Neural progenitor cell (in vitro differentiated cells): ENCODE measurements around the gene MTG2.

ENCODE experiments used
- EZH2 ChIP-seq: fragments of 200-600 bp; sonication (generic); IDR thresholded peaks from 2 replicates; pipeline ENCODE4 v1.6.1; 2017; ENCODE audit warnings: antibody characterized with exemption, mild to moderate bottlenecking, moderate library complexity
- EZH2phosphoT487 ChIP-seq: fragments of 200-600 bp; sonication (generic); IDR thresholded peaks from 2 replicates; pipeline ENCODE4 v1.6.1; 2017; ENCODE audit warnings: antibody characterized with exemption
- TF ChIP-seq, protein P1 (sequence below): fragments of 200-600 bp; sonication (generic); IDR thresholded peaks from 2 replicates; pipeline ENCODE4 v1.5.1; 2017; ENCODE audit warnings: antibody characterized with exemption, mild to moderate bottlenecking

DNA sequence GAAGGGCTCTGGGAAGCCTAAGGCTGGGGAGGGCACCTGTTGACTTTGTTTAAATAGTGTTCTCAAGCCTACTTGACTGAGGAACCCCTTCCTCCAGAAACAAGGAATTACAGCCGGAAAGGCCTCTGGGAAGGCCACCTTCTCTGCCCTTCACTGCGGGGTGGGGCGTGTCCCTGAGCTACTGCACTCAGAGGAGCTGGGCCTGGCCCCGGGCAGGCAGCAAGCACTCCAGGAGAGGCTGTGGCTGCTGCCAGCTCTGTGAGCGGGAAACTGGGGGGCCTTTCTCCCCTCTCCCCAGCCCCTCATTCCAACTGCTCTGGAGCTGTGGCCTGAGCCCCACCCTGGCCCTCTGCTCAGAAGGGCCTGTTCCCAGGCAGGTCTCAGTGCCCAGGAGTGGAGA is 51.5 kb downstream of the MTG2 start:
- TF ChIP-seq, protein P1, sequence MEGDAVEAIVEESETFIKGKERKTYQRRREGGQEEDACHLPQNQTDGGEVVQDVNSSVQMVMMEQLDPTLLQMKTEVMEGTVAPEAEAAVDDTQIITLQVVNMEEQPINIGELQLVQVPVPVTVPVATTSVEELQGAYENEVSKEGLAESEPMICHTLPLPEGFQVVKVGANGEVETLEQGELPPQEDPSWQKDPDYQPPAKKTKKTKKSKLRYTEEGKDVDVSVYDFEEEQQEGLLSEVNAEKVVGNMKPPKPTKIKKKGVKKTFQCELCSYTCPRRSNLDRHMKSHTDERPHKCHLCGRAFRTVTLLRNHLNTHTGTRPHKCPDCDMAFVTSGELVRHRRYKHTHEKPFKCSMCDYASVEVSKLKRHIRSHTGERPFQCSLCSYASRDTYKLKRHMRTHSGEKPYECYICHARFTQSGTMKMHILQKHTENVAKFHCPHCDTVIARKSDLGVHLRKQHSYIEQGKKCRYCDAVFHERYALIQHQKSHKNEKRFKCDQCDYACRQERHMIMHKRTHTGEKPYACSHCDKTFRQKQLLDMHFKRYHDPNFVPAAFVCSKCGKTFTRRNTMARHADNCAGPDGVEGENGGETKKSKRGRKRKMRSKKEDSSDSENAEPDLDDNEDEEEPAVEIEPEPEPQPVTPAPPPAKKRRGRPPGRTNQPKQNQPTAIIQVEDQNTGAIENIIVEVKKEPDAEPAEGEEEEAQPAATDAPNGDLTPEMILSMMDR = no peak
- TF ChIP-seq EZH2 (no peak), EZH2phosphoT487 (no peak)
